H1 (cell line): ENCODE measurements around the gene CIZ1. TPM values are rescaled to one million over a fixed set of nuclear protein-coding genes. Genes with fewer than 3 reads are reported as not detected.

Source experiments
- CTCF ChIA-PET: fragments of 300-600 bp; sonication (Branson Sonifier 250); formaldehyde crosslinking; loops from one replicate; lab custom pipeline; 2021; ENCODE audit not compliant: partially characterized antibody; lab: Charles Lee
- POLR2A ChIA-PET: fragments of 300-600 bp; sonication (Branson Sonifier 250); formaldehyde crosslinking; loops from one replicate; lab custom pipeline; 2021; ENCODE audit warnings: inconsistent platforms; ENCODE audit not compliant: partially characterized antibody; lab: Charles Lee
- DNase-seq, 2 experiments: peaks; one replicate each; pipeline versions ENCODE4 v3.0.0 to v3.0.0-alpha.2; 2010 to 2022; ENCODE audit warnings: low spot score in 2 of 2, low read depth in 1 of 2, mixed read lengths in 1 of 2
- FAIRE-seq: peaks from 2 replicates; lab custom pipeline; 2011; peaks lifted over from hg19 to GRCh38; lab: Jason Lieb, UNC
- H2AFZ ChIP-seq: 2 replicates; pipeline ENCODE4 v1.8.1; 2012; ENCODE audit warnings: low read length, inconsistent platforms
- H2AK5ac ChIP-seq: 2 replicates; pipeline ENCODE4 v1.6.1; 2013; ENCODE audit warnings: low read depth, low read length
- H2BK120ac ChIP-seq: replicated peaks from 2 replicates; pipeline ENCODE3; 2013; ENCODE audit warnings: low read depth, low read length, inconsistent platforms
- H2BK12ac ChIP-seq: 2 replicates; pipeline ENCODE4 v1.6.1; 2013; ENCODE audit warnings: low read depth, low read length
- H2BK15ac ChIP-seq: 2 replicates; pipeline ENCODE4 v1.6.1; 2013; ENCODE audit warnings: low read length
- H2BK20ac ChIP-seq: 2 replicates; pipeline ENCODE4 v1.6.1; 2013; ENCODE audit warnings: low read length
- H2BK5ac ChIP-seq: 2 replicates; pipeline ENCODE4 v1.6.1; 2013; ENCODE audit warnings: low read depth, low read length
- H3K14ac ChIP-seq: 2 replicates; pipeline ENCODE4 v1.6.1; 2013; ENCODE audit warnings: inconsistent platforms; ENCODE audit not compliant: insufficient read length
- H3K18ac ChIP-seq: 2 replicates; pipeline ENCODE4 v1.6.1; 2013; ENCODE audit warnings: low read length; ENCODE audit errors: extremely low read depth
- H3K23ac ChIP-seq: 2 replicates; pipeline ENCODE4 v1.6.1; 2013; ENCODE audit warnings: inconsistent platforms; ENCODE audit not compliant: insufficient read length
- H3K23me2 ChIP-seq: 2 replicates; pipeline ENCODE4 v1.6.1; 2013; ENCODE audit warnings: low read depth, low read length
- H3K27ac ChIP-seq: 2 replicates; pipeline ENCODE4 v1.6.1; 2011; ENCODE audit warnings: low read depth, low read length, inconsistent platforms
- H3K27me3 ChIP-seq, 4 experiments: replicated peaks in 1 of 4; 1 replicate in 1 of 4; 2 replicates in 3 of 4; pipeline versions ENCODE4 v1.6.1 to v1.8.1; 2011 to 2013; ENCODE audit warnings: low read length in 3 of 4, mild to moderate bottlenecking in 3 of 4, inconsistent platforms in 2 of 4, mixed read lengths in 2 of 4, moderate library complexity in 1 of 4; ENCODE audit not compliant: control insufficient read depth in 3 of 4, insufficient read depth in 3 of 4; ENCODE audit errors: extremely low read depth in 1 of 4
- H3K36me3 ChIP-seq, 4 experiments: 2 replicates each; pipeline versions ENCODE4 v1.6.1 to v1.8.1; 2011 to 2013; ENCODE audit warnings: mild to moderate bottlenecking in 4 of 4, low read length in 3 of 4, moderate library complexity in 2 of 4, control low read depth in 1 of 4, inconsistent platforms in 1 of 4; ENCODE audit not compliant: insufficient read depth in 4 of 4, control insufficient read depth in 2 of 4
- H3K4ac ChIP-seq: replicated peaks from 2 replicates; pipeline ENCODE3; 2013; ENCODE audit warnings: low read length, low read depth, mixed read lengths, inconsistent platforms; ENCODE audit not compliant: insufficient read length
- H3K4me1 ChIP-seq, 4 experiments: replicated peaks in 1 of 4; 1 replicate in 1 of 4; 2 replicates in 3 of 4; pipeline versions ENCODE4 v1.6.1 to v1.8.1; 2011 to 2013; ENCODE audit warnings: low read length in 3 of 4, inconsistent platforms in 2 of 4, mixed read lengths in 1 of 4; ENCODE audit not compliant: insufficient read depth in 4 of 4, control insufficient read depth in 3 of 4
- H3K4me2 ChIP-seq, 2 experiments: 2 replicates each; pipeline versions ENCODE4 v1.6.1 to v1.8.1; 2011 to 2013; ENCODE audit warnings: low read depth in 2 of 2, low read length in 2 of 2, control low read depth in 1 of 2, inconsistent platforms in 1 of 2, mild to moderate bottlenecking in 1 of 2; ENCODE audit not compliant: insufficient read depth in 1 of 2
- H3K4me3 ChIP-seq, 4 experiments: fragments of 200-600, 300-600 bp in 1 of 4; sonication (generic), shearing (Covaris generic), sonication (Bioruptor Twin) in 1 of 4; 2 replicates each; pipeline versions ENCODE4 v1.5.1 to v1.8.1; 2011 to 2016; ENCODE audit warnings: low read length in 4 of 4, low read depth in 3 of 4, control low read depth in 2 of 4, inconsistent platforms in 2 of 4, mild to moderate bottlenecking in 2 of 4, mixed read lengths in 1 of 4, moderate library complexity in 1 of 4; ENCODE audit not compliant: insufficient read depth in 2 of 4; ENCODE audit errors: extremely low read depth in 1 of 4
- H3K56ac ChIP-seq: replicated peaks from 2 replicates; pipeline ENCODE3; 2013; ENCODE audit warnings: low read depth, mild to moderate bottlenecking, mixed read lengths, low read length, inconsistent platforms; ENCODE audit not compliant: insufficient read length
- H3K79me1 ChIP-seq: 2 replicates; pipeline ENCODE4 v1.6.1; 2013; ENCODE audit warnings: low read depth, low read length, control low read depth
- H3K79me2 ChIP-seq, 2 experiments: 2 replicates each; pipeline versions ENCODE4 v1.6.1 to v1.8.1; 2012 to 2013; ENCODE audit warnings: low read length in 2 of 2, mild to moderate bottlenecking in 2 of 2, inconsistent platforms in 1 of 2; ENCODE audit not compliant: insufficient read depth in 2 of 2, control insufficient read depth in 1 of 2
- H3K9ac ChIP-seq, 4 experiments: replicated peaks in 1 of 4; 1 replicate in 1 of 4; 2 replicates in 3 of 4; pipeline versions ENCODE4 v1.6.1 to v1.8.1; 2011 to 2013; ENCODE audit warnings: low read depth in 3 of 4, low read length in 3 of 4, control low read depth in 2 of 4, mild to moderate bottlenecking in 2 of 4, moderate library complexity in 2 of 4, inconsistent platforms in 1 of 4; ENCODE audit errors: extremely low read depth in 1 of 4
- H3K9me3 ChIP-seq, 2 experiments: 2 replicates each; pipeline versions ENCODE4 v1.6.1 to v1.8.1; 2012 to 2013; ENCODE audit warnings: mild to moderate bottlenecking in 2 of 2, moderate library complexity in 2 of 2, control low read depth in 1 of 2, inconsistent platforms in 1 of 2, low read depth in 1 of 2, low read length in 1 of 2, mixed read lengths in 1 of 2; ENCODE audit not compliant: insufficient read depth in 2 of 2
- H4K20me1 ChIP-seq, 2 experiments: replicated peaks in 1 of 2; 2 replicates each; pipeline versions ENCODE3 to v1.8.1; 2011 to 2013; ENCODE audit warnings: inconsistent platforms in 2 of 2, low read length in 2 of 2, mild to moderate bottlenecking in 1 of 2; ENCODE audit not compliant: insufficient read depth in 2 of 2, control insufficient read depth in 1 of 2
- H4K5ac ChIP-seq: 2 replicates; pipeline ENCODE4 v1.6.1; 2013; ENCODE audit warnings: low read length, low read depth, mixed read lengths, inconsistent platforms; ENCODE audit not compliant: insufficient read length
- H4K8ac ChIP-seq: 2 replicates; pipeline ENCODE4 v1.8.0; 2013; ENCODE audit warnings: mild to moderate bottlenecking, moderate library complexity, low read length, inconsistent platforms; ENCODE audit not compliant: insufficient read depth; ENCODE audit errors: extremely low read depth
- H4K91ac ChIP-seq: replicated peaks from 2 replicates; pipeline ENCODE3; 2013; ENCODE audit warnings: low read length, mixed read lengths, inconsistent platforms; ENCODE audit not compliant: insufficient read length
- CEBPB ChIP-seq: IDR thresholded peaks from 2 replicates; pipeline ENCODE4 v1.6.1; 2012; ENCODE audit warnings: low read depth, low read length
- GTF2F1 ChIP-seq: IDR thresholded peaks from 2 replicates; pipeline ENCODE4 v1.6.1; 2012; ENCODE audit warnings: low read depth, low read length, improper control_type of control experiment, borderline replicate concordance
- KDM1A ChIP-seq: fragments of 200-600, 300-600 bp; sonication (generic); IDR thresholded peaks from 2 replicates; pipeline ENCODE4 v1.7.1; 2016; ENCODE audit warnings: mild to moderate bottlenecking, low read length, borderline replicate concordance
- POLR2AphosphoS5 ChIP-seq: IDR thresholded peaks from 2 replicates; pipeline ENCODE4 v1.6.1; 2011; ENCODE audit warnings: low read depth, low read length
- SP2 ChIP-seq: IDR thresholded peaks from 2 replicates; pipeline ENCODE4 v1.6.1; 2012; ENCODE audit warnings: mild to moderate bottlenecking, low read length, inconsistent platforms
- WGBS, 2 experiments: shearing (Covaris generic) in 1 of 2; methylation state at CpG; one replicate each; pipeline versions ENCODE4 v1.1.6 to v1.1.7; 2013 to 2015; ENCODE audit warnings: low lambda C conversion rate in 2 of 2, mixed read lengths in 2 of 2, inconsistent platforms in 1 of 2, low coverage in 1 of 2, missing lambda C conversion rate in 1 of 2; ENCODE audit not compliant: insufficient replicate concordance in 2 of 2, insufficient coverage in 1 of 2, insufficient read length in 1 of 2; ENCODE audit errors: extremely low coverage in 1 of 2, missing lambda C conversion rate in 1 of 2; 5-methylcytosine and 5-hydroxymethylcytosine counted together
- polyA plus RNA-seq, 7 experiments: library from polyadenylated mRNA; depleted of rRNA in 3 of 7; stranded (reverse) in 5 of 7; unstranded in 2 of 7; fragments of >200 nt in 5 of 7; fragments of 200-250 nt in 2 of 7; gene quantifications; 1 replicate in 5 of 7; 2 replicates in 1 of 7; 4 replicates in 1 of 7; pipeline versions ENCODE4 v1.2.1 to v1.2.3, GENCODE V29; 2011 to 2013; ENCODE audit warnings: missing spikeins in 2 of 7, mixed read lengths in 2 of 7
- total RNA-seq: library from RNA; stranded (reverse); fragmentation: NEBNext Ultra II Directional; extraction: Animal tissue kit (Norgen Biotek cat#: 25700); gene quantifications from 2 replicates; pipeline ENCODE4 v1.2.1, GENCODE V29; 2021
- TF ChIP-seq, protein P1 (sequence below): IDR thresholded peaks from 2 replicates; pipeline ENCODE4 v1.6.1; 2011; ENCODE audit warnings: low read depth, mild to moderate bottlenecking, low read length; ENCODE audit not compliant: insufficient read depth

Gene CIZ1
- total and polyA plus RNA-seq, 2 of the 8 experiments (the other 6 are each of a cell fraction or from before 2014, with no cell fraction given): 66.0 to 107 TPM

GRCh38 chr9:128166169-128166568 is 25.2 kb downstream of the CIZ1 start:
- Histone ChIP-seq H3K9ac (no peak overlapping the region), H3K18ac (no peak overlapping the region), H3K27me3 (no peaks in the 10 kb centered on the region), H3K14ac (no peak overlapping the region), H2BK12ac (no peak overlapping the region), H3K56ac (no peak overlapping the region)
- WGBS, 2 experiments: 96% methylated on average over 11 of the region's 18 CpGs; no CpG with 5 or more reads in 1 of the 2 experiments
- TF ChIP-seq KDM1A: no peak
- TF ChIP-seq POLR2AphosphoS5: no peak
- TF ChIP-seq CEBPB: no peak
- TF ChIP-seq, protein P1, sequence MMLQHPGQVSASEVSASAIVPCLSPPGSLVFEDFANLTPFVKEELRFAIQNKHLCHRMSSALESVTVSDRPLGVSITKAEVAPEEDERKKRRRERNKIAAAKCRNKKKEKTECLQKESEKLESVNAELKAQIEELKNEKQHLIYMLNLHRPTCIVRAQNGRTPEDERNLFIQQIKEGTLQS: no peak
- TF ChIP-seq GTF2F1: no peak
- no peak for TF ChIP-seq SP2
- TF ChIP-seq, all 59 proteins: peak for 0
- H4K5ac ChIP-seq: no peak overlapping the region
- H3K23ac ChIP-seq: no peak overlapping the region
- H2AK5ac ChIP-seq: no peak overlapping the region
- H3K9me3 ChIP-seq: no peaks in the 10 kb centered on the region
- no peak overlapping the region for H3K27ac ChIP-seq
- H3K4me1 ChIP-seq: peaks cover 0 to 2% (median 0%) of the 10 kb centered on the region in 4 experiments; a peak in 1 of 7 replicates
- H3K4ac ChIP-seq: no peak overlapping the region
- H3K79me1 ChIP-seq: 0 out of 2 replicates have a peak, but pooled peaks cover 8% of the 10 kb centered on the region
- no peak overlapping the region for H2BK20ac ChIP-seq
- no peak overlapping the region for H2BK15ac ChIP-seq
- H3K4me2 ChIP-seq: no peak overlapping the region
- no peaks in the 10 kb centered on the region for H3K23me2 ChIP-seq
- H3K36me3 ChIP-seq: peaks cover 3 to 60% (median 24%) of the 10 kb centered on the region in 4 experiments
- H3K79me2 ChIP-seq: peaks cover 0 to 3% of the 10 kb centered on the region in 2 experiments; a peak in 1 of 4 replicates
- H2BK5ac ChIP-seq: no peak overlapping the region
- CTCF ChIA-PET: interaction anchor here (1.5 to 2.4 kb wide), 2 partner anchors 13 to 41 kb away, joined by 4 to 7 read pairs; no protein-coding TSS in a partner anchor
- no peak for FAIRE-seq
- no peak overlapping the region for H4K91ac ChIP-seq
- no peak overlapping the region for H2AFZ ChIP-seq
- peak overlapping the region; percentile 51; the same call in 1 of the 2 replicates for H4K8ac ChIP-seq
- peaks cover 3 to 4% of the 10 kb centered on the region in 2 experiments for H4K20me1 ChIP-seq
- no peak for DNase-seq
- no peak overlapping the region for H2BK120ac ChIP-seq
- POLR2A ChIA-PET: interaction anchor here (0.6 to 1.4 kb wide), 5 partner anchors 9 to 56 kb away, joined by 3 to 5 read pairs (median 3); no protein-coding TSS in a partner anchor
- no peak overlapping the region for H3K4me3 ChIP-seq
